SKM-1 (cell line): Measurements from ENCODE around the gene GPX7.
"Not testable (repeated sequence)": the region's sequence is repeated elsewhere in the genome, so short reads cannot be mapped to it uniquely, and the experiment has no call there.

ENCODE experiments used
- DNase-seq: peaks from one replicate; lab custom pipeline; 2025; ENCODE audit not compliant: unreplicated experiment; lab: John Stamatoyannopoulos, UW

The GPX7 gene

GRCh38 chr1:52601991-52602855 is at the start of gene GPX7:
Gene GPX7 (plus strand): TSS chr1:52602371. CDS start chr1:52602410, 39 bp downstream.
- DNase-seq = no peak

GRCh38 chr1:52552505-52553361 is 49.4 kb upstream of the GPX7 start, which contains the start of gene TUT4:
Gene TUT4 (minus strand): TSS chr1:52553092. CDS start chr1:52526280, 26,812 bp downstream.
- no peak for DNase-seq

- DNase-seq = no peak
Measured at GRCh38 chr1:52553362-52554266, 48.6 kb upstream of the GPX7 start.

GRCh38 chr1:52554267-52554640 is 47.9 kb upstream of the GPX7 start:
- DNase-seq = no peak

GRCh38 chr1:52554756-52555155 is 47.4 kb upstream of the GPX7 start:
- DNase-seq = no peak

- DNase-seq = no peak
Measured at GRCh38 chr1:52556641-52557360, 45.4 kb upstream of the GPX7 start.

- no peak for DNase-seq
Measured at GRCh38 chr1:52558941-52559340, 43.2 kb upstream of the GPX7 start.

- DNase-seq = no peak
Measured at GRCh38 chr1:52559875-52560274, 42.3 kb upstream of the GPX7 start.

GRCh38 chr1:52562766-52563165 is 39.4 kb upstream of the GPX7 start:
- no peak for DNase-seq

GRCh38 chr1:52567943-52568342 is 34.2 kb upstream of the GPX7 start:
- DNase-seq = no peak

GRCh38 chr1:52569449-52570210 is 32.5 kb upstream of the GPX7 start:
- DNase-seq = peak; percentile 83

- DNase-seq = no peak
Measured at GRCh38 chr1:52571783-52572182, 30.4 kb upstream of the GPX7 start.

- DNase-seq = no peak
Measured at GRCh38 chr1:52572387-52572786, 29.8 kb upstream of the GPX7 start.

- no peak for DNase-seq
Measured at GRCh38 chr1:52574594-52574993, 27.6 kb upstream of the GPX7 start.

- no peak for DNase-seq
Measured at GRCh38 chr1:52576074-52576473, 26.1 kb upstream of the GPX7 start.

GRCh38 chr1:52578066-52578465 is 24.1 kb upstream of the GPX7 start:
- DNase-seq = not testable (repeated sequence)

- DNase-seq = no peak
Measured at GRCh38 chr1:52579415-52579814, 22.8 kb upstream of the GPX7 start.

GRCh38 chr1:52580283-52580682 is 21.9 kb upstream of the GPX7 start:
- DNase-seq = no peak

- no peak for DNase-seq
Measured at GRCh38 chr1:52582116-52582696, 20.0 kb upstream of the GPX7 start.
